ENCODE results near the gene KIAA0753. TPM values are rescaled to one million over a fixed set of nuclear protein-coding genes. Genes with fewer than 3 reads are reported as not detected.
"Not testable (repeated sequence)": the region's sequence is repeated elsewhere in the genome, so short reads cannot be mapped to it uniquely, and the experiment has no call there.

KIAA0753 gene
- total RNA-seq, 1 donor from 2014 or later: 15.7 TPM

DNA sequence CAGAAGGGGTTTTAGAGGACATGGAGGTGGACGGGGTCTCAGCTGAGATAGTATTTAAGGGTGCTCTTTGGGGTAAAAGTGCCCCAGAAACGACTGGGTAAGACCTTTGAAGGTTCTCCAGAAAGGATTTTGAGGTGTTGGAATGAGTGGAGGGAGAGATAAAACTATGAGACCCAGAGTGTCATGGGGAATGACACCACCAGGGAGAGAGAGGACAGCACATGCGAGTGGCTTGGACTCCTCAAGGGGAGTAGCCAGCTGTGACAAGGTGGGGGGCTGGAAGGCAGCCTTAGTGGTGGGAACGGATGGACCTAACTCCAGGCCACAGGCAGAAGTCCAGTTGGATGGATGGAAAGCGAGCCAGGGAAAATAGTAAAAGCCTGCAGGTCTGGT is 64.9 kb downstream of the KIAA0753 start:
- no peak for DNase-seq (ENCODE audit: low read depth)
- H3K4me3 ChIP-seq (ENCODE audit: low read depth, low read length): no peak overlapping the region
- TF ChIP-seq, protein P1, sequence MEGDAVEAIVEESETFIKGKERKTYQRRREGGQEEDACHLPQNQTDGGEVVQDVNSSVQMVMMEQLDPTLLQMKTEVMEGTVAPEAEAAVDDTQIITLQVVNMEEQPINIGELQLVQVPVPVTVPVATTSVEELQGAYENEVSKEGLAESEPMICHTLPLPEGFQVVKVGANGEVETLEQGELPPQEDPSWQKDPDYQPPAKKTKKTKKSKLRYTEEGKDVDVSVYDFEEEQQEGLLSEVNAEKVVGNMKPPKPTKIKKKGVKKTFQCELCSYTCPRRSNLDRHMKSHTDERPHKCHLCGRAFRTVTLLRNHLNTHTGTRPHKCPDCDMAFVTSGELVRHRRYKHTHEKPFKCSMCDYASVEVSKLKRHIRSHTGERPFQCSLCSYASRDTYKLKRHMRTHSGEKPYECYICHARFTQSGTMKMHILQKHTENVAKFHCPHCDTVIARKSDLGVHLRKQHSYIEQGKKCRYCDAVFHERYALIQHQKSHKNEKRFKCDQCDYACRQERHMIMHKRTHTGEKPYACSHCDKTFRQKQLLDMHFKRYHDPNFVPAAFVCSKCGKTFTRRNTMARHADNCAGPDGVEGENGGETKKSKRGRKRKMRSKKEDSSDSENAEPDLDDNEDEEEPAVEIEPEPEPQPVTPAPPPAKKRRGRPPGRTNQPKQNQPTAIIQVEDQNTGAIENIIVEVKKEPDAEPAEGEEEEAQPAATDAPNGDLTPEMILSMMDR (conservative IDR thresholded peaks at IDR 0.05; ENCODE audit: low read depth, low read length): no peak

DNA sequence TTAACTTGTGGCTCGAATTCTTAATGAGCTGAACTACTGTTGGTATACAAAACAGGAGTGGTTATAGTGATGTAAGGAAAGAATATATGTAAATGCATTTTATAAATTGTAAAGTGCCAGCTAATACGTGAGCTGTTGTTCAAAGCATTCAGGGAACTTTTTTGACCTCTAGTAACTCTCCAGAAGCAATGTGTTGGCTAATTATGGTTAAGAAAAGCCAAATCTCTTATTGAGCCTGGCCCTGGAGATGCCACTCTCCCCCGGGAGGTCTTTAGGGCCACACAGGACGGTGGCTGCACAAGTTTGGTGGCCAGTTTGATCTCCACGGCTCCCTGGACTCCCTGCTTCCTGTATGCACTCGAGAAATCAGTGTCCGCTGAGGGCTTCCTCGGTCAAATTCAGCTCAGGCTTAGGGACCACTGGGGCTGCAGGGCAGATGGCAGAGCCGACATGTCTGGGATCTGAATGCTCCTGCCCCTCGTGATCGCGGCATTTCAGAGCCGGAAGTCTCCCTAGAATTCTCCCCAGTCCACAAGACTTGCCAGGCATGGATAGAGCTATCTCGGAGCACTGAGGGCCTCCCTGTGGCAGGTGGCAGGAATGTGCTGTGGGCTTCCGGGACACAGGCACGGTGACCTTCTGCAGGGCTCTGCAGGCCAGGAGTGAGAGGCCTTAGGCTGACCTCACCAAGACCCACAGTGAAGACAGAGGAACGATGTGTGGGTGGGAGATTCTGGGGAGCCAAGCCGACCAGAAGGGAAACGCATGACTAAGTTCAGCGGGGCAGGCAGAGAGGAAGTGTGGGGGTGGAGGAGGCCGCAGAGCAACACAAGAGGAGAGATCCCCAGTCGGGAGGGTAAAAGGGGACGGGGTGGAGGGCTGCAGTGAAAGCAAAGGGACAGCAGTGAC is 65.6 kb downstream of the KIAA0753 start:
- no peak overlapping the region for H3K4me3 ChIP-seq (ENCODE audit: low read depth, low read length)
- TF ChIP-seq, protein P1 (conservative IDR thresholded peaks at IDR 0.05; ENCODE audit: low read depth, low read length): peak; percentile 37
- no peak for DNase-seq (ENCODE audit: low read depth)

DNA sequence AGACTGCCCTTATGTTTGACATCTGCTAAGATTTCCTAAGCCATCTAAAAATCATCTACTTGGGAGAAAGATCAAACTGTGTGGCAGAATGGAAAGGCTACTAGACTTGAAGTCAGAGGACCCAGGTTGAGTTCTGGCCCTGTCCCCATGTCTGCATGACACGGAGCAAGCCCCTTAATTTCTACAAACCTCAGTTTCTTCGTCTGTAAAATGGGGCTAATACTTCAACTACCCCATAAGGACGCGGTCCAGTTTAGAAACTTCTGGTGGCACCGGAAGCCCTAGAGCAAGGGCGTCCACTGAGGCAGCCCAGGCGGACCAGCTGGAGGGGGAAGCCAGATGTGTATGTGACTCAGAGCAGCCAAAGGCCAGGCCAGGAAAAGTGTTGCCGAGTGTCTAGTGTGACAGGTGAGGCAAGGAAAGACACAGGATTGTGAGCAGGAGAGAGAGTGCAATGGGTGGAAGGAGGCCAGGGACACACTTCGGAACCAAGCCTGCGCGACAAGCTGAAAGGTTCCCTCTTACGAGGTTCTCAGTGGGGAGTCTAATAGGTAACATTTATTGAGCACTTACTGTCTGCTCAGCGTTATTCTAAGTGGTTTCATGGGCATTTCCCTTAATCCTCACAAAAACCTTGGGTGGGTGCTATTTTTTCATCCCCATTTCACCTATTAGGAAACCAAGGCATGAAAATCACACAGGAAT is 66.4 kb downstream of the KIAA0753 start:
- no peak overlapping the region for H3K4me3 ChIP-seq (ENCODE audit: low read depth, low read length)
- TF ChIP-seq, protein P1 (conservative IDR thresholded peaks at IDR 0.05; ENCODE audit: low read depth, low read length): no peak
- no peak for DNase-seq (ENCODE audit: low read depth)

DNA sequence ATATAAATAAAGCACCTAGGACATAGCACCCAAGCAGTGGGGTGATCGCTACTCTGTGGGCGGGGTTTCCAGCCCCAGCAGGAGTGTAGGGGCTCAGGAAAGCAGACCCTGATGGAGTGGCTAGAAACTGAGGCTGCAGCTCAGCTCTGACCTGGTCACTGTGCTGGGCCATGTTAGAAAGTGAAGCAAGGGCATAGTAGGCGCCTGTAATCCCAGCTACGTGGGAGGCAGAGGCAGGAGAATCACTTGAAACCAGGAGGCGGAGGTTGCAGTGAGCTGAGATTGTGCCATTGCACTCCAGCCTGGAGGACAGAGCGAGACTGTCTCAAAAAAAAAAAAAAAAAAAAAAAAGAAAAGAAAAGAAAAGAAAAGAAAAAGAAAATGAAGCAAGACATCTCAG is 67.0 kb downstream of the KIAA0753 start:
- not testable (repeated sequence) for DNase-seq (ENCODE audit: low read depth); H3K4me3 ChIP-seq (ENCODE audit: low read depth, low read length)

DNA sequence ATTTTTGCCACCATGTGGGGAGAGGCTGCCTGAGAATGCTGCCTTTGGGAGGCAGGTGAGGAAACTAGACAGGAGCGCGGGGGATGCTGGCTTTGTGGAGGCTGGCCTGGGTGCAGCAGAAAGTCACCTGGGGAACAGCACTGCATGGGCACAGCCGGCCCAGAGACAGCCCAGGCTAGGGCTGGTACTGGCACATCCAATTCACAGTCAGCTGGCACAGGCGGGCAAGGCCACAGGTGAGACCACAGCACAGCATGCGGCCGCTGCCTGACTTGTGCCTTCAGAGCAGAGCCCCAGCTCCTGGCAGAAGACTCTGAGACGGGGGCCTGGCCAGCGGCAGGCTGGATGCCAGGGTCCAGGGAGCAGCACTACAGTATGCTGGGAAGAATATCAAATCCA is 67.5 kb downstream of the KIAA0753 start:
- TF ChIP-seq, protein P1 (conservative IDR thresholded peaks at IDR 0.05; ENCODE audit: low read depth, low read length): no peak
- no peak for DNase-seq (ENCODE audit: low read depth)
- no peak overlapping the region for H3K4me3 ChIP-seq (ENCODE audit: low read depth, low read length)

DNA sequence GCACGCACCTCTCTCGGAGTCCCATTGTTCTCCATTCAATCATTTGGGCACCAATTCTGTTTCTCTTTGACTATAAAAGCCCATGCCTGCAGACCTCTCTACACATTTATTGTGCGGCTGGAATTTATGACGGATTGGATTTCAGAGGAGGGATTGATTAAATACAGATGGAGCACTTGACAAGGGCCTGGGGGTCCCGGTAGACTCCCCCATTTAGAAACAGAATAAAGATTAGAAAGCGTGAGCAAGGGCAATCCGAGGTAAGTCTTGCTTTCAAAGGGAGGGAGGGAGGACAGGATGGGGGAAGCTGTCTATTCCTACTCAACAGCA is 69.1 kb downstream of the KIAA0753 start:
- DNase-seq (ENCODE audit: low read depth): no peak
- TF ChIP-seq, protein P1 (conservative IDR thresholded peaks at IDR 0.05; ENCODE audit: low read depth, low read length): no peak
- H3K4me3 ChIP-seq (ENCODE audit: low read depth, low read length): no peak overlapping the region

DNA sequence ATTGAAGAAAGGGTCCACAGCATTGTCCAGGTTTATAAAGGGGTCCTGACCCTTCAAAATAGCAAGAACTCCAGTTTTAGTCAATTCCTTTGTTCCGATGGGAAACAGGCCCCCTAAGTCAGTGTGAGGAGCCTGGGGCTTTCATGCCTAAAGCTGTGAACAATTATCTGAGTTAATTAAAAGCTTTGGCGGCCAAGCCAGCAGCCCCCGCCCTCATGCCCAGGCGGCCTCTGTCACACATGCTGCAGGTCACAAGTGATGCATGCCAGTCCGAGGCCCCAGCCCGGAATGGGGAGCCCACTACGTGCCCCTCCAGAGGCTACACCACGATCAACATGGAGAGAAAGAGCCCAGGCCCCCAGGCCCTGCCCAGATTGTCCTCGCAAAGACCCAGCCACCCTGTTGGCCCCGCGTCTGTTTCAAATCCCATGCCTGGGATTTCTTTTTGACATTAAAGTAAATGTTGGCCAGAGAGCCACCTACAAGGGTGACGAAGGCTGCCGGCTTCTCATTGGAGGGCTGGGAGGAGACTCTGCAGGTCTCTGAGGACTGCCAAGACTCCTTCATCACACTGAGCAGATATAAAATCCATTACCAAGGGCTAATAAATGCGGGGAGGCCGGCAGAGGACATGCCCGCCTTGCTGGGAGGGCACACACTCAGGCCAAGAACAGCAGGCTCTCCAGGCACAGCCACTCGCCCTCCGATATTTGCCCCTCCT is 69.6 kb downstream of the KIAA0753 start:
- H3K4me3 ChIP-seq (ENCODE audit: low read depth, low read length): no peak overlapping the region
- no peak for DNase-seq (ENCODE audit: low read depth)
- TF ChIP-seq, protein P1 (conservative IDR thresholded peaks at IDR 0.05; ENCODE audit: low read depth, low read length): no peak
